H1 (cell line): ENCODE measurements around the gene POTEF. TPM values are rescaled to one million over a fixed set of nuclear protein-coding genes. Genes with fewer than 3 reads are reported as not detected.
"Not testable (repeated sequence)": the region's sequence is repeated elsewhere in the genome, so short reads cannot be mapped to it uniquely, and the experiment has no call there.

Source experiments
- CTCF ChIA-PET: fragments of 300-600 bp; sonication (Branson Sonifier 250); formaldehyde crosslinking; loops from one replicate; lab custom pipeline; 2021; ENCODE audit not compliant: partially characterized antibody; lab: Charles Lee
- POLR2A ChIA-PET: fragments of 300-600 bp; sonication (Branson Sonifier 250); formaldehyde crosslinking; loops from one replicate; lab custom pipeline; 2021; ENCODE audit warnings: inconsistent platforms; ENCODE audit not compliant: partially characterized antibody; lab: Charles Lee
- DNase-seq, 2 experiments: peaks; one replicate each; pipeline versions ENCODE4 v3.0.0 to v3.0.0-alpha.2; 2010 to 2022; ENCODE audit warnings: low spot score in 2 of 2, low read depth in 1 of 2, mixed read lengths in 1 of 2
- FAIRE-seq: peaks from 2 replicates; lab custom pipeline; 2011; peaks lifted over from hg19 to GRCh38; lab: Jason Lieb, UNC
- H2AFZ ChIP-seq: 2 replicates; pipeline ENCODE4 v1.8.1; 2012; ENCODE audit warnings: low read length, inconsistent platforms
- H2AK5ac ChIP-seq: 2 replicates; pipeline ENCODE4 v1.6.1; 2013; ENCODE audit warnings: low read depth, low read length
- H2BK120ac ChIP-seq: replicated peaks from 2 replicates; pipeline ENCODE3; 2013; ENCODE audit warnings: low read depth, low read length, inconsistent platforms
- H2BK12ac ChIP-seq: 2 replicates; pipeline ENCODE4 v1.6.1; 2013; ENCODE audit warnings: low read depth, low read length
- H2BK15ac ChIP-seq: 2 replicates; pipeline ENCODE4 v1.6.1; 2013; ENCODE audit warnings: low read length
- H2BK20ac ChIP-seq: 2 replicates; pipeline ENCODE4 v1.6.1; 2013; ENCODE audit warnings: low read length
- H2BK5ac ChIP-seq: 2 replicates; pipeline ENCODE4 v1.6.1; 2013; ENCODE audit warnings: low read depth, low read length
- H3K14ac ChIP-seq: 2 replicates; pipeline ENCODE4 v1.6.1; 2013; ENCODE audit warnings: inconsistent platforms; ENCODE audit not compliant: insufficient read length
- H3K18ac ChIP-seq: 2 replicates; pipeline ENCODE4 v1.6.1; 2013; ENCODE audit warnings: low read length; ENCODE audit errors: extremely low read depth
- H3K23ac ChIP-seq: 2 replicates; pipeline ENCODE4 v1.6.1; 2013; ENCODE audit warnings: inconsistent platforms; ENCODE audit not compliant: insufficient read length
- H3K23me2 ChIP-seq: 2 replicates; pipeline ENCODE4 v1.6.1; 2013; ENCODE audit warnings: low read depth, low read length
- H3K27ac ChIP-seq: 2 replicates; pipeline ENCODE4 v1.6.1; 2011; ENCODE audit warnings: low read depth, low read length, inconsistent platforms
- H3K27me3 ChIP-seq, 4 experiments: replicated peaks in 1 of 4; 1 replicate in 1 of 4; 2 replicates in 3 of 4; pipeline versions ENCODE4 v1.6.1 to v1.8.1; 2011 to 2013; ENCODE audit warnings: low read length in 3 of 4, mild to moderate bottlenecking in 3 of 4, inconsistent platforms in 2 of 4, mixed read lengths in 2 of 4, moderate library complexity in 1 of 4; ENCODE audit not compliant: control insufficient read depth in 3 of 4, insufficient read depth in 3 of 4; ENCODE audit errors: extremely low read depth in 1 of 4
- H3K36me3 ChIP-seq, 4 experiments: 2 replicates each; pipeline versions ENCODE4 v1.6.1 to v1.8.1; 2011 to 2013; ENCODE audit warnings: mild to moderate bottlenecking in 4 of 4, low read length in 3 of 4, moderate library complexity in 2 of 4, control low read depth in 1 of 4, inconsistent platforms in 1 of 4; ENCODE audit not compliant: insufficient read depth in 4 of 4, control insufficient read depth in 2 of 4
- H3K4ac ChIP-seq: replicated peaks from 2 replicates; pipeline ENCODE3; 2013; ENCODE audit warnings: low read length, low read depth, mixed read lengths, inconsistent platforms; ENCODE audit not compliant: insufficient read length
- H3K4me1 ChIP-seq, 4 experiments: replicated peaks in 1 of 4; 1 replicate in 1 of 4; 2 replicates in 3 of 4; pipeline versions ENCODE4 v1.6.1 to v1.8.1; 2011 to 2013; ENCODE audit warnings: low read length in 3 of 4, inconsistent platforms in 2 of 4, mixed read lengths in 1 of 4; ENCODE audit not compliant: insufficient read depth in 4 of 4, control insufficient read depth in 3 of 4
- H3K4me2 ChIP-seq, 2 experiments: 2 replicates each; pipeline versions ENCODE4 v1.6.1 to v1.8.1; 2011 to 2013; ENCODE audit warnings: low read depth in 2 of 2, low read length in 2 of 2, control low read depth in 1 of 2, inconsistent platforms in 1 of 2, mild to moderate bottlenecking in 1 of 2; ENCODE audit not compliant: insufficient read depth in 1 of 2
- H3K4me3 ChIP-seq, 4 experiments: fragments of 200-600, 300-600 bp in 1 of 4; sonication (generic), shearing (Covaris generic), sonication (Bioruptor Twin) in 1 of 4; 2 replicates each; pipeline versions ENCODE4 v1.5.1 to v1.8.1; 2011 to 2016; ENCODE audit warnings: low read length in 4 of 4, low read depth in 3 of 4, control low read depth in 2 of 4, inconsistent platforms in 2 of 4, mild to moderate bottlenecking in 2 of 4, mixed read lengths in 1 of 4, moderate library complexity in 1 of 4; ENCODE audit not compliant: insufficient read depth in 2 of 4; ENCODE audit errors: extremely low read depth in 1 of 4
- H3K56ac ChIP-seq: replicated peaks from 2 replicates; pipeline ENCODE3; 2013; ENCODE audit warnings: low read depth, mild to moderate bottlenecking, mixed read lengths, low read length, inconsistent platforms; ENCODE audit not compliant: insufficient read length
- H3K79me1 ChIP-seq: 2 replicates; pipeline ENCODE4 v1.6.1; 2013; ENCODE audit warnings: low read depth, low read length, control low read depth
- H3K79me2 ChIP-seq, 2 experiments: 2 replicates each; pipeline versions ENCODE4 v1.6.1 to v1.8.1; 2012 to 2013; ENCODE audit warnings: low read length in 2 of 2, mild to moderate bottlenecking in 2 of 2, inconsistent platforms in 1 of 2; ENCODE audit not compliant: insufficient read depth in 2 of 2, control insufficient read depth in 1 of 2
- H3K9ac ChIP-seq, 4 experiments: replicated peaks in 1 of 4; 1 replicate in 1 of 4; 2 replicates in 3 of 4; pipeline versions ENCODE4 v1.6.1 to v1.8.1; 2011 to 2013; ENCODE audit warnings: low read depth in 3 of 4, low read length in 3 of 4, control low read depth in 2 of 4, mild to moderate bottlenecking in 2 of 4, moderate library complexity in 2 of 4, inconsistent platforms in 1 of 4; ENCODE audit errors: extremely low read depth in 1 of 4
- H3K9me3 ChIP-seq, 2 experiments: 2 replicates each; pipeline versions ENCODE4 v1.6.1 to v1.8.1; 2012 to 2013; ENCODE audit warnings: mild to moderate bottlenecking in 2 of 2, moderate library complexity in 2 of 2, control low read depth in 1 of 2, inconsistent platforms in 1 of 2, low read depth in 1 of 2, low read length in 1 of 2, mixed read lengths in 1 of 2; ENCODE audit not compliant: insufficient read depth in 2 of 2
- H4K20me1 ChIP-seq, 2 experiments: replicated peaks in 1 of 2; 2 replicates each; pipeline versions ENCODE3 to v1.8.1; 2011 to 2013; ENCODE audit warnings: inconsistent platforms in 2 of 2, low read length in 2 of 2, mild to moderate bottlenecking in 1 of 2; ENCODE audit not compliant: insufficient read depth in 2 of 2, control insufficient read depth in 1 of 2
- H4K5ac ChIP-seq: 2 replicates; pipeline ENCODE4 v1.6.1; 2013; ENCODE audit warnings: low read length, low read depth, mixed read lengths, inconsistent platforms; ENCODE audit not compliant: insufficient read length
- H4K8ac ChIP-seq: 2 replicates; pipeline ENCODE4 v1.8.0; 2013; ENCODE audit warnings: mild to moderate bottlenecking, moderate library complexity, low read length, inconsistent platforms; ENCODE audit not compliant: insufficient read depth; ENCODE audit errors: extremely low read depth
- H4K91ac ChIP-seq: replicated peaks from 2 replicates; pipeline ENCODE3; 2013; ENCODE audit warnings: low read length, mixed read lengths, inconsistent platforms; ENCODE audit not compliant: insufficient read length
- WGBS, 2 experiments: shearing (Covaris generic) in 1 of 2; methylation state at CpG; one replicate each; pipeline versions ENCODE4 v1.1.6 to v1.1.7; 2013 to 2015; ENCODE audit warnings: low lambda C conversion rate in 2 of 2, mixed read lengths in 2 of 2, inconsistent platforms in 1 of 2, low coverage in 1 of 2, missing lambda C conversion rate in 1 of 2; ENCODE audit not compliant: insufficient replicate concordance in 2 of 2, insufficient coverage in 1 of 2, insufficient read length in 1 of 2; ENCODE audit errors: extremely low coverage in 1 of 2, missing lambda C conversion rate in 1 of 2; 5-methylcytosine and 5-hydroxymethylcytosine counted together
- polyA plus RNA-seq, 7 experiments: library from polyadenylated mRNA; depleted of rRNA in 3 of 7; stranded (reverse) in 5 of 7; unstranded in 2 of 7; fragments of >200 nt in 5 of 7; fragments of 200-250 nt in 2 of 7; gene quantifications; 1 replicate in 5 of 7; 2 replicates in 1 of 7; 4 replicates in 1 of 7; pipeline versions ENCODE4 v1.2.1 to v1.2.3, GENCODE V29; 2011 to 2013; ENCODE audit warnings: missing spikeins in 2 of 7, mixed read lengths in 2 of 7
- total RNA-seq: library from RNA; stranded (reverse); fragmentation: NEBNext Ultra II Directional; extraction: Animal tissue kit (Norgen Biotek cat#: 25700); gene quantifications from 2 replicates; pipeline ENCODE4 v1.2.1, GENCODE V29; 2021

POTEF gene
- total and polyA plus RNA-seq, 2 of the 8 experiments (the other 6 are each of a cell fraction or from before 2014, with no cell fraction given), result 0.24 to 0.36 TPM

GRCh38 chr2:130169163-130169562, 40.1 kb upstream of the POTEF start:
- H3K79me1 ChIP-seq, H4K5ac ChIP-seq, H3K56ac ChIP-seq, H3K23ac ChIP-seq, H2AFZ ChIP-seq, DNase-seq, H3K79me2 ChIP-seq, H2BK20ac ChIP-seq, H2BK15ac ChIP-seq, H3K4me1 ChIP-seq, H3K4me2 ChIP-seq, H4K8ac ChIP-seq, H3K23me2 ChIP-seq, H3K27ac ChIP-seq, H2BK120ac ChIP-seq, H3K9ac ChIP-seq, H3K14ac ChIP-seq, H2BK12ac ChIP-seq, H3K27me3 ChIP-seq, FAIRE-seq, H3K18ac ChIP-seq, H4K91ac ChIP-seq, H4K20me1 ChIP-seq, H3K4me3 ChIP-seq, H3K4ac ChIP-seq, H2BK5ac ChIP-seq, H2AK5ac ChIP-seq, H3K9me3 ChIP-seq: not testable (repeated sequence)
- peaks cover 10 to 61% (median 25%) of the 10 kb centered on the region in 4 experiments for H3K36me3 ChIP-seq
- 90% methylated on average over 3 of the region's 3 CpGs; no CpG with 5 or more reads in 1 of the 2 experiments for WGBS, 2 experiments
- ChIA-PET CTCF (interaction anchor here (0.7 kb wide), 2 partner anchors 579 to 1990 kb away, joined by 3 to 4 read pairs; no protein-coding TSS in a partner anchor), POLR2A (interaction anchor here (0.6 to 1.7 kb wide), 2 partner anchors 18 to 971 kb away, joined by 4 read pairs; no protein-coding TSS in a partner anchor)

- H2AFZ ChIP-seq, H2BK120ac ChIP-seq, H2AK5ac ChIP-seq, H3K23ac ChIP-seq, H2BK5ac ChIP-seq, H3K56ac ChIP-seq, H4K8ac ChIP-seq, H4K91ac ChIP-seq, H3K79me1 ChIP-seq, H2BK15ac ChIP-seq, H3K4ac ChIP-seq, H2BK20ac ChIP-seq, H3K23me2 ChIP-seq, DNase-seq, H3K9ac ChIP-seq, H3K79me2 ChIP-seq, FAIRE-seq, H3K18ac ChIP-seq, H3K4me3 ChIP-seq, H2BK12ac ChIP-seq, H3K27me3 ChIP-seq, H3K14ac ChIP-seq, H3K4me1 ChIP-seq, POLR2A ChIA-PET, H3K4me2 ChIP-seq, H4K20me1 ChIP-seq, CTCF ChIA-PET, H4K5ac ChIP-seq, H3K9me3 ChIP-seq, H3K27ac ChIP-seq: not testable (repeated sequence)
- 85% methylated on average over 3 of the region's 3 CpGs; no CpG with 5 or more reads in 1 of the 2 experiments for WGBS, 2 experiments
- peaks cover 8 to 55% (median 27%) of the 10 kb centered on the region in 4 experiments for H3K36me3 ChIP-seq
These were observed 37.6 kb upstream of the POTEF start for GRCh38 chr2:130166611-130167010.
